NOMO-1 (cell line): ENCODE data around the gene PSMB5.

Experiments used
- DNase-seq, 2 experiments: peaks; one replicate each; lab custom pipeline; 2025; ENCODE audit not compliant: unreplicated experiment in 2 of 2; lab: John Stamatoyannopoulos, UW

The PSMB5 gene

GRCh38 chr14:22977434-22977683 lies 57.3 kb downstream of the PSMB5 start:
- DNase-seq, result no peak

- DNase-seq, result no peak
These were observed 57.9 kb downstream of the PSMB5 start for GRCh38 chr14:22976620-22977433.
